H1 (cell line): ENCODE results near the gene FOXF2. TPM values are rescaled to one million over a fixed set of nuclear protein-coding genes. Genes with fewer than 3 reads are reported as not detected.
"Not testable (repeated sequence)": the region's sequence is repeated elsewhere in the genome, so short reads cannot be mapped to it uniquely, and the experiment has no call there.

Experiments
- CTCF ChIA-PET: fragments of 300-600 bp; sonication (Branson Sonifier 250); formaldehyde crosslinking; loops from one replicate; lab custom pipeline; 2021; ENCODE audit not compliant: partially characterized antibody; lab: Charles Lee
- POLR2A ChIA-PET: fragments of 300-600 bp; sonication (Branson Sonifier 250); formaldehyde crosslinking; loops from one replicate; lab custom pipeline; 2021; ENCODE audit warnings: inconsistent platforms; ENCODE audit not compliant: partially characterized antibody; lab: Charles Lee
- DNase-seq, 2 experiments: peaks; one replicate each; pipeline versions ENCODE4 v3.0.0 to v3.0.0-alpha.2; 2010 to 2022; ENCODE audit warnings: low spot score in 2 of 2, low read depth in 1 of 2, mixed read lengths in 1 of 2
- FAIRE-seq: peaks from 2 replicates; lab custom pipeline; 2011; peaks lifted over from hg19 to GRCh38; lab: Jason Lieb, UNC
- H2AFZ ChIP-seq: 2 replicates; pipeline ENCODE4 v1.8.1; 2012; ENCODE audit warnings: low read length, inconsistent platforms
- H2AK5ac ChIP-seq: 2 replicates; pipeline ENCODE4 v1.6.1; 2013; ENCODE audit warnings: low read depth, low read length
- H2BK120ac ChIP-seq: replicated peaks from 2 replicates; pipeline ENCODE3; 2013; ENCODE audit warnings: low read depth, low read length, inconsistent platforms
- H2BK12ac ChIP-seq: 2 replicates; pipeline ENCODE4 v1.6.1; 2013; ENCODE audit warnings: low read depth, low read length
- H2BK15ac ChIP-seq: 2 replicates; pipeline ENCODE4 v1.6.1; 2013; ENCODE audit warnings: low read length
- H2BK20ac ChIP-seq: 2 replicates; pipeline ENCODE4 v1.6.1; 2013; ENCODE audit warnings: low read length
- H2BK5ac ChIP-seq: 2 replicates; pipeline ENCODE4 v1.6.1; 2013; ENCODE audit warnings: low read depth, low read length
- H3K14ac ChIP-seq: 2 replicates; pipeline ENCODE4 v1.6.1; 2013; ENCODE audit warnings: inconsistent platforms; ENCODE audit not compliant: insufficient read length
- H3K18ac ChIP-seq: 2 replicates; pipeline ENCODE4 v1.6.1; 2013; ENCODE audit warnings: low read length; ENCODE audit errors: extremely low read depth
- H3K23ac ChIP-seq: 2 replicates; pipeline ENCODE4 v1.6.1; 2013; ENCODE audit warnings: inconsistent platforms; ENCODE audit not compliant: insufficient read length
- H3K23me2 ChIP-seq: 2 replicates; pipeline ENCODE4 v1.6.1; 2013; ENCODE audit warnings: low read depth, low read length
- H3K27ac ChIP-seq: 2 replicates; pipeline ENCODE4 v1.6.1; 2011; ENCODE audit warnings: low read depth, low read length, inconsistent platforms
- H3K27me3 ChIP-seq, 4 experiments: replicated peaks in 1 of 4; 1 replicate in 1 of 4; 2 replicates in 3 of 4; pipeline versions ENCODE4 v1.6.1 to v1.8.1; 2011 to 2013; ENCODE audit warnings: low read length in 3 of 4, mild to moderate bottlenecking in 3 of 4, inconsistent platforms in 2 of 4, mixed read lengths in 2 of 4, moderate library complexity in 1 of 4; ENCODE audit not compliant: control insufficient read depth in 3 of 4, insufficient read depth in 3 of 4; ENCODE audit errors: extremely low read depth in 1 of 4
- H3K36me3 ChIP-seq, 4 experiments: 2 replicates each; pipeline versions ENCODE4 v1.6.1 to v1.8.1; 2011 to 2013; ENCODE audit warnings: mild to moderate bottlenecking in 4 of 4, low read length in 3 of 4, moderate library complexity in 2 of 4, control low read depth in 1 of 4, inconsistent platforms in 1 of 4; ENCODE audit not compliant: insufficient read depth in 4 of 4, control insufficient read depth in 2 of 4
- H3K4ac ChIP-seq: replicated peaks from 2 replicates; pipeline ENCODE3; 2013; ENCODE audit warnings: low read length, low read depth, mixed read lengths, inconsistent platforms; ENCODE audit not compliant: insufficient read length
- H3K4me1 ChIP-seq, 4 experiments: replicated peaks in 1 of 4; 1 replicate in 1 of 4; 2 replicates in 3 of 4; pipeline versions ENCODE4 v1.6.1 to v1.8.1; 2011 to 2013; ENCODE audit warnings: low read length in 3 of 4, inconsistent platforms in 2 of 4, mixed read lengths in 1 of 4; ENCODE audit not compliant: insufficient read depth in 4 of 4, control insufficient read depth in 3 of 4
- H3K4me2 ChIP-seq, 2 experiments: 2 replicates each; pipeline versions ENCODE4 v1.6.1 to v1.8.1; 2011 to 2013; ENCODE audit warnings: low read depth in 2 of 2, low read length in 2 of 2, control low read depth in 1 of 2, inconsistent platforms in 1 of 2, mild to moderate bottlenecking in 1 of 2; ENCODE audit not compliant: insufficient read depth in 1 of 2
- H3K4me3 ChIP-seq, 4 experiments: fragments of 200-600, 300-600 bp in 1 of 4; sonication (generic), shearing (Covaris generic), sonication (Bioruptor Twin) in 1 of 4; 2 replicates each; pipeline versions ENCODE4 v1.5.1 to v1.8.1; 2011 to 2016; ENCODE audit warnings: low read length in 4 of 4, low read depth in 3 of 4, control low read depth in 2 of 4, inconsistent platforms in 2 of 4, mild to moderate bottlenecking in 2 of 4, mixed read lengths in 1 of 4, moderate library complexity in 1 of 4; ENCODE audit not compliant: insufficient read depth in 2 of 4; ENCODE audit errors: extremely low read depth in 1 of 4
- H3K56ac ChIP-seq: replicated peaks from 2 replicates; pipeline ENCODE3; 2013; ENCODE audit warnings: low read depth, mild to moderate bottlenecking, mixed read lengths, low read length, inconsistent platforms; ENCODE audit not compliant: insufficient read length
- H3K79me1 ChIP-seq: 2 replicates; pipeline ENCODE4 v1.6.1; 2013; ENCODE audit warnings: low read depth, low read length, control low read depth
- H3K79me2 ChIP-seq, 2 experiments: 2 replicates each; pipeline versions ENCODE4 v1.6.1 to v1.8.1; 2012 to 2013; ENCODE audit warnings: low read length in 2 of 2, mild to moderate bottlenecking in 2 of 2, inconsistent platforms in 1 of 2; ENCODE audit not compliant: insufficient read depth in 2 of 2, control insufficient read depth in 1 of 2
- H3K9ac ChIP-seq, 4 experiments: replicated peaks in 1 of 4; 1 replicate in 1 of 4; 2 replicates in 3 of 4; pipeline versions ENCODE4 v1.6.1 to v1.8.1; 2011 to 2013; ENCODE audit warnings: low read depth in 3 of 4, low read length in 3 of 4, control low read depth in 2 of 4, mild to moderate bottlenecking in 2 of 4, moderate library complexity in 2 of 4, inconsistent platforms in 1 of 4; ENCODE audit errors: extremely low read depth in 1 of 4
- H3K9me3 ChIP-seq, 2 experiments: 2 replicates each; pipeline versions ENCODE4 v1.6.1 to v1.8.1; 2012 to 2013; ENCODE audit warnings: mild to moderate bottlenecking in 2 of 2, moderate library complexity in 2 of 2, control low read depth in 1 of 2, inconsistent platforms in 1 of 2, low read depth in 1 of 2, low read length in 1 of 2, mixed read lengths in 1 of 2; ENCODE audit not compliant: insufficient read depth in 2 of 2
- H4K20me1 ChIP-seq, 2 experiments: replicated peaks in 1 of 2; 2 replicates each; pipeline versions ENCODE3 to v1.8.1; 2011 to 2013; ENCODE audit warnings: inconsistent platforms in 2 of 2, low read length in 2 of 2, mild to moderate bottlenecking in 1 of 2; ENCODE audit not compliant: insufficient read depth in 2 of 2, control insufficient read depth in 1 of 2
- H4K5ac ChIP-seq: 2 replicates; pipeline ENCODE4 v1.6.1; 2013; ENCODE audit warnings: low read length, low read depth, mixed read lengths, inconsistent platforms; ENCODE audit not compliant: insufficient read length
- H4K8ac ChIP-seq: 2 replicates; pipeline ENCODE4 v1.8.0; 2013; ENCODE audit warnings: mild to moderate bottlenecking, moderate library complexity, low read length, inconsistent platforms; ENCODE audit not compliant: insufficient read depth; ENCODE audit errors: extremely low read depth
- H4K91ac ChIP-seq: replicated peaks from 2 replicates; pipeline ENCODE3; 2013; ENCODE audit warnings: low read length, mixed read lengths, inconsistent platforms; ENCODE audit not compliant: insufficient read length
- EGR1 ChIP-seq: IDR thresholded peaks from 2 replicates; pipeline ENCODE4 v1.6.1; 2011; ENCODE audit warnings: low read depth, low read length, borderline replicate concordance
- RXRA ChIP-seq: IDR thresholded peaks from 2 replicates; pipeline ENCODE4 v1.6.1; 2011; ENCODE audit warnings: low read depth, mild to moderate bottlenecking, low read length, moderate library complexity; ENCODE audit not compliant: insufficient read depth
- TCF12 ChIP-seq: IDR thresholded peaks from 2 replicates; pipeline ENCODE4 v1.6.1; 2011; ENCODE audit warnings: low read depth, mild to moderate bottlenecking, low read length
- WGBS, 2 experiments: shearing (Covaris generic) in 1 of 2; methylation state at CpG; one replicate each; pipeline versions ENCODE4 v1.1.6 to v1.1.7; 2013 to 2015; ENCODE audit warnings: low lambda C conversion rate in 2 of 2, mixed read lengths in 2 of 2, inconsistent platforms in 1 of 2, low coverage in 1 of 2, missing lambda C conversion rate in 1 of 2; ENCODE audit not compliant: insufficient replicate concordance in 2 of 2, insufficient coverage in 1 of 2, insufficient read length in 1 of 2; ENCODE audit errors: extremely low coverage in 1 of 2, missing lambda C conversion rate in 1 of 2; 5-methylcytosine and 5-hydroxymethylcytosine counted together
- polyA plus RNA-seq, 7 experiments: library from polyadenylated mRNA; depleted of rRNA in 3 of 7; stranded (reverse) in 5 of 7; unstranded in 2 of 7; fragments of >200 nt in 5 of 7; fragments of 200-250 nt in 2 of 7; gene quantifications; 1 replicate in 5 of 7; 2 replicates in 1 of 7; 4 replicates in 1 of 7; pipeline versions ENCODE4 v1.2.1 to v1.2.3, GENCODE V29; 2011 to 2013; ENCODE audit warnings: missing spikeins in 2 of 7, mixed read lengths in 2 of 7
- total RNA-seq: library from RNA; stranded (reverse); fragmentation: NEBNext Ultra II Directional; extraction: Animal tissue kit (Norgen Biotek cat#: 25700); gene quantifications from 2 replicates; pipeline ENCODE4 v1.2.1, GENCODE V29; 2021

Gene FOXF2
- total and polyA plus RNA-seq, 2 of the 8 experiments (the other 6 are each of a cell fraction or from before 2014, with no cell fraction given), result 0.05 TPM; not detected in 1

DNA sequence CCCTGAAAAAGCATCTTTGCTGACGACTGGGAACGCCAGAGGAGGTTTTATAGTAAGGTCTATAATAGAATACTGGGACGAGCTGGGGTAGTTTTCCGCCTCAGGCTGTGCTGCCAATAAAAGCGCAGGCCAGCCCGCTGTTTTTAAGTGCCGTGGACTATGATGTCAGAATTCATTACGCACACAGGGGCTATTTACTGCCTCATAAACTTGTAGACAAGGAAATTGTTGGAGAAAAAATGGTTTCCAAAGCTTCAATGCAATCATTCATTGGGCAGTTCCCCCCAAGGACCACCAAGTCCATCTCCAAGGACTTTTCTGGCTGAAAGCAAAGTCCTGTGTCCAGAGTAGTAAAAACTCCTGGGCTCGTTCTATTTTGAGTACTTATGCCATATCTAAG, 20.4 kb upstream of the FOXF2 start:
- H2BK12ac ChIP-seq, result no peak overlapping the region
- POLR2A ChIA-PET, result no interaction called here

DNA sequence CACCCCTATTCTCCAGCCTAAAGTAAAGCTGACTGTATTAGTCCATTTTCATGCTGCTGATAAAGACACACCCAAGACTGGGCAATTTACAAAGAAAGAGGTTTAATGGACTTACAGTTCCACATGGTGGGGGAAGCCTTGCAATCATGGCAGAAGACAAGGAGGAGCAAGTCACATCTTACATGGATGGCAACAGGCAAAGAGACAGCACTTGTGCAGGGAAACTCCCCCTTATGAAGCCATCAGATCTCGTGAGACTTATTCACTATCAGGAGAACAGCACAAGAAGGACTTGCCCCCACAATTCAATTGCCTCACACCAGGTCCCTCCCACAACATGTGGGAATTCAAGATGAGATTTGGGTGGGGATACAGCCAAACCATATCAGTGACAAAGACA, 19.7 kb upstream of the FOXF2 start:
- H2BK15ac ChIP-seq, H3K4me2 ChIP-seq, H3K4me3 ChIP-seq, H3K27me3 ChIP-seq, H4K8ac ChIP-seq, H3K27ac ChIP-seq, H3K79me2 ChIP-seq, H2BK12ac ChIP-seq, H3K9ac ChIP-seq, H3K79me1 ChIP-seq, H4K5ac ChIP-seq, H3K23ac ChIP-seq, DNase-seq, FAIRE-seq, CTCF ChIA-PET, H3K4ac ChIP-seq, H4K91ac ChIP-seq, H3K14ac ChIP-seq, H2AK5ac ChIP-seq, H2AFZ ChIP-seq, H2BK120ac ChIP-seq, POLR2A ChIA-PET, H4K20me1 ChIP-seq, H3K4me1 ChIP-seq, H3K23me2 ChIP-seq, H3K36me3 ChIP-seq, H3K9me3 ChIP-seq, H3K56ac ChIP-seq, H2BK5ac ChIP-seq, H3K18ac ChIP-seq, H2BK20ac ChIP-seq: not testable (repeated sequence)
- 92% methylated on average over 1 of the region's 1 CpG; no CpG with 5 or more reads in 1 of the 2 experiments for WGBS, 2 experiments

More for the DNA sequence above, 20.4 kb upstream of the FOXF2 start:
- no peaks in the 10 kb centered on the region for H3K79me1 ChIP-seq
- H4K5ac ChIP-seq, result no peak overlapping the region
- H3K9ac ChIP-seq, result no peak overlapping the region
- no peak overlapping the region for H3K4me2 ChIP-seq
- H3K23ac ChIP-seq, result no peak overlapping the region
- no peak overlapping the region for H2BK120ac ChIP-seq
- H2BK20ac ChIP-seq, result no peak overlapping the region
- no peak overlapping the region for H4K8ac ChIP-seq
- DNase-seq, result no peak
- H3K4ac ChIP-seq, result no peak overlapping the region
- no peak overlapping the region for H3K56ac ChIP-seq
- no peak overlapping the region for H2BK15ac ChIP-seq
- FAIRE-seq, result no peak
- no peak overlapping the region for H3K27ac ChIP-seq
- H3K36me3 ChIP-seq, result no peaks in the 10 kb centered on the region; a peak in 1 of 8 replicates
- no peak overlapping the region for H4K91ac ChIP-seq
- H3K4me3 ChIP-seq, result no peak overlapping the region
- H3K4me1 ChIP-seq, result peaks cover 0 to 6% (median 0%) of the 10 kb centered on the region in 4 experiments; a peak in 1 of 7 replicates
- H3K79me2 ChIP-seq, result no peaks in the 10 kb centered on the region
- TF ChIP-seq TCF12 (no peak), RXRA (no peak), EGR1 (no peak)
- peaks cover 7 to 9% of the 10 kb centered on the region in 2 experiments; a peak in 2 of 4 replicates for H3K9me3 ChIP-seq
- no peak overlapping the region for H2AFZ ChIP-seq
- no peaks in the 10 kb centered on the region for H4K20me1 ChIP-seq
- H2BK5ac ChIP-seq, result no peak overlapping the region
- H3K27me3 ChIP-seq, result peaks cover 0 to 8% (median 1%) of the 10 kb centered on the region in 4 experiments; a peak in 2 of 7 replicates
- H3K14ac ChIP-seq, result no peak overlapping the region
- H2AK5ac ChIP-seq, result no peak overlapping the region
- WGBS, 2 experiments, result 87% methylated on average over 9 of the region's 9 CpGs; no CpG with 5 or more reads in 1 of the 2 experiments
- no peaks in the 10 kb centered on the region for H3K23me2 ChIP-seq
- CTCF ChIA-PET, result no interaction called here
- no peak overlapping the region for H3K18ac ChIP-seq
